GM10266 (cell line): ENCODE measurements around the gene NKX1-2.

Source experiments
- DNase-seq: peaks from one replicate; pipeline ENCODE4 v3.0.0; 2012; ENCODE audit errors: extremely low spot score
- CTCF ChIP-seq: IDR thresholded peaks from 2 replicates; pipeline ENCODE4 v1.5.1; 2012; ENCODE audit warnings: mild to moderate bottlenecking, low read depth; ENCODE audit not compliant: control insufficient read depth, insufficient read depth; ENCODE audit errors: missing control alignments

Gene NKX1-2

GRCh38 chr10:124465777-124466488 is 16.1 kb upstream of the NKX1-2 start:
- DNase-seq, result no peak
- no peak for TF ChIP-seq CTCF

GRCh38 chr10:124465003-124465776 is 15.4 kb upstream of the NKX1-2 start:
- DNase-seq, result peak; percentile 69
- no peak for TF ChIP-seq CTCF

- no peak for TF ChIP-seq CTCF
- no peak for DNase-seq
Measured at GRCh38 chr10:124464028-124464965, 14.5 kb upstream of the NKX1-2 start.

- no peak for TF ChIP-seq CTCF
- DNase-seq, result no peak
Measured at GRCh38 chr10:124462348-124462695, 12.5 kb upstream of the NKX1-2 start.

- TF ChIP-seq CTCF, result no peak
- peak; percentile 97 for DNase-seq
Measured at GRCh38 chr10:124461642-124462347, 12.0 kb upstream of the NKX1-2 start, which contains the start of gene LHPP. LHPP (plus strand) TSS chr10:124461823; CDS start chr10:124461863, 40 bp downstream.

GRCh38 chr10:124460144-124460543 is 10.3 kb upstream of the NKX1-2 start:
- no peak for DNase-seq
- TF ChIP-seq CTCF, result no peak
